ENCODE data around the gene CARMIL1. TPM values are rescaled to one million over a fixed set of nuclear protein-coding genes. Genes with fewer than 3 reads are reported as not detected.

CARMIL1 gene
- total RNA-seq, 2 donors from 2014 or later, result 11.9 to 13.7 TPM

DNA sequence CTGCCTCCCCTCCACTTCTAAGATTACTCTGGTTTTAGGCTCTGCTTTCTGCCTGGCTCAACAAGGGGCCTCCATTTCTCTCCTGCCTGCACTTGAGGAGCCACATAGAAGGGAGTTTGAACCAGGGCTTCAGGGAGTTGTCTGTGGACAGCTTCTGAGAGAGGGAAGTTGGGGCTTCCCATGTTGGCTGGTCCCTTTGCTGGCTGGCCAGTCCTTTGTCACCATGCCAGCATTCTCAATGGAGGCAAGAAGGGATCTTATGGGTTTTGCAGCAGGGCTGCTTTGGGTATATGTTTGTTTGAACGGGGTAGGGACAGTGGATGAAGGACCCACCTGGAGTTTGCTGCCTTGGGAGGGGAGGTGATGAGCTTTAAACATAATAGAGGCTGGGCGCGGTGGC is 124.9 kb downstream of the CARMIL1 start:
- TF ChIP-seq, protein P1, sequence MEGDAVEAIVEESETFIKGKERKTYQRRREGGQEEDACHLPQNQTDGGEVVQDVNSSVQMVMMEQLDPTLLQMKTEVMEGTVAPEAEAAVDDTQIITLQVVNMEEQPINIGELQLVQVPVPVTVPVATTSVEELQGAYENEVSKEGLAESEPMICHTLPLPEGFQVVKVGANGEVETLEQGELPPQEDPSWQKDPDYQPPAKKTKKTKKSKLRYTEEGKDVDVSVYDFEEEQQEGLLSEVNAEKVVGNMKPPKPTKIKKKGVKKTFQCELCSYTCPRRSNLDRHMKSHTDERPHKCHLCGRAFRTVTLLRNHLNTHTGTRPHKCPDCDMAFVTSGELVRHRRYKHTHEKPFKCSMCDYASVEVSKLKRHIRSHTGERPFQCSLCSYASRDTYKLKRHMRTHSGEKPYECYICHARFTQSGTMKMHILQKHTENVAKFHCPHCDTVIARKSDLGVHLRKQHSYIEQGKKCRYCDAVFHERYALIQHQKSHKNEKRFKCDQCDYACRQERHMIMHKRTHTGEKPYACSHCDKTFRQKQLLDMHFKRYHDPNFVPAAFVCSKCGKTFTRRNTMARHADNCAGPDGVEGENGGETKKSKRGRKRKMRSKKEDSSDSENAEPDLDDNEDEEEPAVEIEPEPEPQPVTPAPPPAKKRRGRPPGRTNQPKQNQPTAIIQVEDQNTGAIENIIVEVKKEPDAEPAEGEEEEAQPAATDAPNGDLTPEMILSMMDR (IDR thresholded peaks at IDR 0.05), result no peak
- no peak for TF ChIP-seq POLR2A (IDR thresholded peaks at IDR 0.05)
- no peak overlapping the region for H3K27ac ChIP-seq
- DNase-seq (peak in 1 of 4 donors; percentile 18), ATAC-seq (no peak)
- peaks cover 13% of the 10 kb centered on the region for H3K4me1 ChIP-seq
- intact Hi-C loops (cut with DNase I), result no loop called here
- H3K27me3 ChIP-seq, result no peaks in the 10 kb centered on the region
- H3K9me3 ChIP-seq, result no peaks in the 10 kb centered on the region
- WGBS, 2 donors, result 90 to 94% methylated on average over 3 of the region's 3 CpGs
- H3K4me3 ChIP-seq, result no peak overlapping the region
- H3K36me3 ChIP-seq (replicated peaks in 1 of 2; ENCODE audit: insufficient read depth in 1 of 2, low read depth in 2 of 2), result no peaks in the 10 kb centered on the region

- WGBS, 2 donors, result 51 to 56% methylated on average over 8 of the region's 8 CpGs
- peaks cover 13% of the 10 kb centered on the region for H3K4me1 ChIP-seq
- H3K27me3 ChIP-seq, result no peaks in the 10 kb centered on the region
- no peak for DNase-seq
- peak; percentile 35 for ATAC-seq
- H3K4me3 ChIP-seq, result no peak overlapping the region
- intact Hi-C loops (cut with DNase I), result no loop called here
- peak overlapping the region in 3 of 4 donors; percentile 19 to 51 (median 46) for H3K27ac ChIP-seq
- H3K9me3 ChIP-seq, result no peaks in the 10 kb centered on the region
- TF ChIP-seq, protein P1 (IDR thresholded peaks at IDR 0.05), result no peak
- no peak for TF ChIP-seq POLR2A (IDR thresholded peaks at IDR 0.05)
- H3K36me3 ChIP-seq (replicated peaks in 1 of 2; ENCODE audit: insufficient read depth in 1 of 2, low read depth in 2 of 2), result no peaks in the 10 kb centered on the region
These were observed 125.6 kb downstream of the CARMIL1 start for GRCh38 chr6:25404693-25405169.

DNA sequence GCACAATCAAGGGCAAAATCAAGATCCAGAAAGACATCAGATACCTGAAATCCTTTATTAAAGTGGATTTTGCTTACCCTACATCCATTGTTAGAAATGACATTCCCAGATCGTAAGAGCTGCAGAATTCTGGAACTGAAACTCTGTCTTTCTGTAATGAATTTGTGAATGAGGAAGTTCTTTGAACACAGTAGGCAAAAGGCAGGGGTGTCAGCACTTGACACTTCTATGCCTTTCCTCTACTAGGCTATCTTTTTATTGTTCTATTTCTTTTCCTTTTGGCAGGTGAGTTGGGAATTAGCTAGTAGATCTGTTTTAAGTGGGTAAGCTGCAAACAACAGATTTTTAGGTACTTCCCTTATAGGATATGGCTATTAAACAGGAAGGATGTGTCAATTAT is 126.3 kb downstream of the CARMIL1 start:
- H3K4me1 ChIP-seq, result peaks cover 13% of the 10 kb centered on the region
- peak overlapping the region in 2 of 4 donors; percentile 19 to 51 for H3K27ac ChIP-seq
- no peaks in the 10 kb centered on the region for H3K27me3 ChIP-seq
- no peaks in the 10 kb centered on the region for H3K36me3 ChIP-seq (replicated peaks in 1 of 2; ENCODE audit: insufficient read depth in 1 of 2, low read depth in 2 of 2)
- H3K9me3 ChIP-seq, result no peaks in the 10 kb centered on the region
- ATAC-seq, result no peak
- H3K4me3 ChIP-seq, result no peak overlapping the region
- WGBS, 2 donors, result 38 to 63% methylated on average over 1 of the region's 1 CpG
- no peak for TF ChIP-seq POLR2A (IDR thresholded peaks at IDR 0.05)
- TF ChIP-seq, protein P1 (IDR thresholded peaks at IDR 0.05), result no peak
- DNase-seq, result no peak
- intact Hi-C loops (cut with DNase I), result no loop called here

GRCh38 chr6:25407431-25407830 is 128.3 kb downstream of the CARMIL1 start:
- intact Hi-C loops (cut with DNase I), result no loop called here
- H3K4me3 ChIP-seq, result no peak overlapping the region
- TF ChIP-seq POLR2A (IDR thresholded peaks at IDR 0.05), result no peak
- TF ChIP-seq, protein P1 (IDR thresholded peaks at IDR 0.05), result no peak
- no peak for DNase-seq
- H3K36me3 ChIP-seq (replicated peaks in 1 of 2; ENCODE audit: insufficient read depth in 1 of 2, low read depth in 2 of 2), result no peaks in the 10 kb centered on the region
- H3K27me3 ChIP-seq, result no peaks in the 10 kb centered on the region
- H3K9me3 ChIP-seq, result no peaks in the 10 kb centered on the region
- no peak overlapping the region for H3K27ac ChIP-seq
- peaks cover 25% of the 10 kb centered on the region for H3K4me1 ChIP-seq
- ATAC-seq, result no peak
- WGBS, 2 donors, result 85 to 86% methylated on average over 3 of the region's 3 CpGs

DNA sequence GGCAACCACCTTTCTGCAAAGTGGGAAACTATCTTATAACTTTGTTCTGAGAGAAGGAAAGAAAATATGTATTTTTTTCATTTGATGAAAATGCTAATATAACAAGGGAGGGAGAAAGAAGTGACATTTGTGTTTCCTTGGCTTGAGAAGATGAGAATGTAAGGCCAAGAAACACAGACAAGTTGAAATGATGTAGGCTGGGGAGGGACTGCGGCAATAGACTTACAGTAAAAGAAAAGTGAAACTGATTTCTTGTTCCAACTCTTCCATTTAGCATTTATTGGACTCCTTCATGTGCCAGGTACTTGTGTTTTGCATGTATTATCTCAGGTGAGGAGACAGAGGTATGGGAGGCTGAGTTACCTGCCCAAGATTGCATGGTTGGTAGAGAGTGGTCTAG is 130.9 kb downstream of the CARMIL1 start:
- Histone ChIP-seq H3K9me3 (no peaks in the 10 kb centered on the region), H3K27ac (no peak overlapping the region), H3K4me3 (no peak overlapping the region), H3K36me3 (replicated peaks in 1 of 2; ENCODE audit: insufficient read depth in 1 of 2, low read depth in 2 of 2) (no peaks in the 10 kb centered on the region), H3K4me1 (peaks cover 37% of the 10 kb centered on the region), H3K27me3 (no peaks in the 10 kb centered on the region)
- 81 to 95% methylated on average over 1 of the region's 1 CpG for WGBS, 2 donors
- TF ChIP-seq POLR2A (IDR thresholded peaks at IDR 0.05), result no peak
- intact Hi-C loops (cut with DNase I), result no loop called here
- no peak for DNase-seq
- ATAC-seq, result no peak
